ENCODE results near the gene BLOC1S4. TPM values are rescaled to one million over a fixed set of nuclear protein-coding genes. Genes with fewer than 3 reads are reported as not detected.

BLOC1S4 gene
- total RNA-seq, 1 experiment from 2014 or later, result 15.7 TPM

- POLR2A ChIA-PET, result interaction anchor here (1.1 kb wide), 1 partner anchor 10 kb away, joined by 6 read pairs; a partner anchor contains a TSS
- TF ChIP-seq, protein P1, sequence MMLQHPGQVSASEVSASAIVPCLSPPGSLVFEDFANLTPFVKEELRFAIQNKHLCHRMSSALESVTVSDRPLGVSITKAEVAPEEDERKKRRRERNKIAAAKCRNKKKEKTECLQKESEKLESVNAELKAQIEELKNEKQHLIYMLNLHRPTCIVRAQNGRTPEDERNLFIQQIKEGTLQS (IDR thresholded peaks at IDR 0.05), result no peak
- no peak for TF ChIP-seq TCF7L2 (IDR thresholded peaks at IDR 0.05; ENCODE audit: borderline replicate concordance, extremely low read depth, insufficient read depth, insufficient read length)
- no peak for TF ChIP-seq SRF (IDR thresholded peaks at IDR 0.05; ENCODE audit: low read depth)
- no peak for TF ChIP-seq FOSL1 (IDR thresholded peaks at IDR 0.05; ENCODE audit: low read depth)
- TF ChIP-seq SIN3A (IDR thresholded peaks at IDR 0.05; ENCODE audit: low read depth), result no peak
- TF ChIP-seq CBX3 (IDR thresholded peaks at IDR 0.05; ENCODE audit: low read depth), result no peak
- TF ChIP-seq YY1 (IDR thresholded peaks at IDR 0.05; ENCODE audit: extremely low read depth, insufficient replicate concordance, low read depth, low read length), result no peak
- TF ChIP-seq CEBPB (IDR thresholded peaks at IDR 0.05; ENCODE audit: low read depth), result no peak
- TF ChIP-seq POLR2A (IDR thresholded peaks at IDR 0.05; ENCODE audit: borderline replicate concordance, extremely low read depth, insufficient read depth, insufficient read length), result no peak
- no peak for TF ChIP-seq EZH2phosphoT487 (IDR thresholded peaks at IDR 0.05; ENCODE audit: borderline replicate concordance)
These were observed 32.9 kb upstream of the BLOC1S4 start for GRCh38 chr4:6682862-6683590.

More at GRCh38 chr4:6682862-6683590, 32.9 kb upstream of the BLOC1S4 start:
- RAD21 ChIA-PET (ENCODE audit: low non-redundant PET in 1 of 2, low total read pairs in 2 of 2, uncharacterized antibody in 2 of 2, unreplicated experiment in 2 of 2), result no interaction called here
- intact Hi-C loops (cut with micrococcal nuclease), result loop anchor here (10.0 kb wide), 1 partner anchor 348 kb away; no protein-coding TSS in a partner anchor
- ATAC-seq (no peak), DNase-seq (ENCODE audit: low read depth, low spot score) (no peak)
- CTCF ChIA-PET, result interaction anchor here (1.1 kb wide), 1 partner anchor 10 kb away, joined by 3 read pairs; a partner anchor contains a TSS
- Histone ChIP-seq H3K4me3 (replicated peaks in 1 of 2; ENCODE audit: low read depth in 1 of 2, low read length in 2 of 2) (no peak overlapping the region), H3K9ac (ENCODE audit: low read length) (no peak overlapping the region), H3K36me3 (ENCODE audit: control insufficient read depth in 1 of 2, insufficient read depth in 2 of 2, low read length in 2 of 2) (no peaks in the 10 kb centered on the region), H2AFZ (ENCODE audit: low read depth, low read length, poor library complexity, severe bottlenecking) (no peak overlapping the region), H3K9me2 (ENCODE audit: insufficient read depth) (no peaks in the 10 kb centered on the region), H3K79me2 (ENCODE audit: insufficient read depth, low read length) (no peaks in the 10 kb centered on the region), H4K20me1 (ENCODE audit: insufficient read depth) (no peaks in the 10 kb centered on the region), H3K27me3 (ENCODE audit: insufficient read depth, low read length) (no peaks in the 10 kb centered on the region), H3K4me1 (ENCODE audit: control insufficient read depth in 1 of 2, insufficient read depth in 2 of 2, low read length in 2 of 2) (peaks cover 6 to 11% of the 10 kb centered on the region in 2 experiments), H3K27ac (ENCODE audit: low read depth, low read length) (no peak overlapping the region), H3K9me3 (ENCODE audit: control insufficient read depth in 1 of 2, insufficient read depth in 1 of 2, low read depth in 1 of 2, low read length in 2 of 2) (no peaks in the 10 kb centered on the region), H3K4me2 (ENCODE audit: low read length) (no peak overlapping the region)
- BruUV-seq (replicated peaks), result no TSS peak
